Measurements from ENCODE around the gene PLPP1. TPM values are rescaled to one million over a fixed set of nuclear protein-coding genes. Genes with fewer than 3 reads are reported as not detected.
A peak's percentile ranks its signal among the peaks of the same experiment; 100 is the strongest.

Gene PLPP1
- total and polyA plus RNA-seq, 2 of the 13 experiments (the other 11 are each of a cell fraction or from before 2014, with no cell fraction given): 7.3 to 12.1 TPM

- TF ChIP-seq MIXL1 (CRISPR knock-in tag; IDR thresholded peaks at IDR 0.05): no peak
- TF ChIP-seq, protein P1, sequence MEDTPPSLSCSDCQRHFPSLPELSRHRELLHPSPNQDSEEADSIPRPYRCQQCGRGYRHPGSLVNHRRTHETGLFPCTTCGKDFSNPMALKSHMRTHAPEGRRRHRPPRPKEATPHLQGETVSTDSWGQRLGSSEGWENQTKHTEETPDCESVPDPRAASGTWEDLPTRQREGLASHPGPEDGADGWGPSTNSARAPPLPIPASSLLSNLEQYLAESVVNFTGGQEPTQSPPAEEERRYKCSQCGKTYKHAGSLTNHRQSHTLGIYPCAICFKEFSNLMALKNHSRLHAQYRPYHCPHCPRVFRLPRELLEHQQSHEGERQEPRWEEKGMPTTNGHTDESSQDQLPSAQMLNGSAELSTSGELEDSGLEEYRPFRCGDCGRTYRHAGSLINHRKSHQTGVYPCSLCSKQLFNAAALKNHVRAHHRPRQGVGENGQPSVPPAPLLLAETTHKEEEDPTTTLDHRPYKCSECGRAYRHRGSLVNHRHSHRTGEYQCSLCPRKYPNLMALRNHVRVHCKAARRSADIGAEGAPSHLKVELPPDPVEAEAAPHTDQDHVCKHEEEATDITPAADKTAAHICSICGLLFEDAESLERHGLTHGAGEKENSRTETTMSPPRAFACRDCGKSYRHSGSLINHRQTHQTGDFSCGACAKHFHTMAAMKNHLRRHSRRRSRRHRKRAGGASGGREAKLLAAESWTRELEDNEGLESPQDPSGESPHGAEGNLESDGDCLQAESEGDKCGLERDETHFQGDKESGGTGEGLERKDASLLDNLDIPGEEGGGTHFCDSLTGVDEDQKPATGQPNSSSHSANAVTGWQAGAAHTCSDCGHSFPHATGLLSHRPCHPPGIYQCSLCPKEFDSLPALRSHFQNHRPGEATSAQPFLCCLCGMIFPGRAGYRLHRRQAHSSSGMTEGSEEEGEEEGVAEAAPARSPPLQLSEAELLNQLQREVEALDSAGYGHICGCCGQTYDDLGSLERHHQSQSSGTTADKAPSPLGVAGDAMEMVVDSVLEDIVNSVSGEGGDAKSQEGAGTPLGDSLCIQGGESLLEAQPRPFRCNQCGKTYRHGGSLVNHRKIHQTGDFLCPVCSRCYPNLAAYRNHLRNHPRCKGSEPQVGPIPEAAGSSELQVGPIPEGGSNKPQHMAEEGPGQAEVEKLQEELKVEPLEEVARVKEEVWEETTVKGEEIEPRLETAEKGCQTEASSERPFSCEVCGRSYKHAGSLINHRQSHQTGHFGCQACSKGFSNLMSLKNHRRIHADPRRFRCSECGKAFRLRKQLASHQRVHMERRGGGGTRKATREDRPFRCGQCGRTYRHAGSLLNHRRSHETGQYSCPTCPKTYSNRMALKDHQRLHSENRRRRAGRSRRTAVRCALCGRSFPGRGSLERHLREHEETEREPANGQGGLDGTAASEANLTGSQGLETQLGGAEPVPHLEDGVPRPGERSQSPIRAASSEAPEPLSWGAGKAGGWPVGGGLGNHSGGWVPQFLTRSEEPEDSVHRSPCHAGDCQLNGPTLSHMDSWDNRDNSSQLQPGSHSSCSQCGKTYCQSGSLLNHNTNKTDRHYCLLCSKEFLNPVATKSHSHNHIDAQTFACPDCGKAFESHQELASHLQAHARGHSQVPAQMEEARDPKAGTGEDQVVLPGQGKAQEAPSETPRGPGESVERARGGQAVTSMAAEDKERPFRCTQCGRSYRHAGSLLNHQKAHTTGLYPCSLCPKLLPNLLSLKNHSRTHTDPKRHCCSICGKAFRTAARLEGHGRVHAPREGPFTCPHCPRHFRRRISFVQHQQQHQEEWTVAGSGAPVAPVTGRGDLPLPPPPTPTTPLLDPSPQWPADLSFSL (CRISPR knock-in tag; IDR thresholded peaks at IDR 0.05): no peak
- no peak for TF ChIP-seq ZNF510 (CRISPR knock-in tag; IDR thresholded peaks at IDR 0.05; ENCODE audit: low read depth)
- TF ChIP-seq ZBTB26 (CRISPR knock-in tag; IDR thresholded peaks at IDR 0.05; ENCODE audit: borderline replicate concordance): no peak
- no peak for TF ChIP-seq ZFP36 (IDR thresholded peaks at IDR 0.05; ENCODE audit: borderline replicate concordance, low read depth, low read length, partially characterized antibody)
- TF ChIP-seq YY1 (IDR thresholded peaks at IDR 0.05; ENCODE audit: insufficient read depth, insufficient replicate concordance, low read depth, low read length): no peak
- no peak for TF ChIP-seq FOXC1 (CRISPR knock-in tag; IDR thresholded peaks at IDR 0.05; ENCODE audit: borderline replicate concordance)
- TF ChIP-seq, protein P2, sequence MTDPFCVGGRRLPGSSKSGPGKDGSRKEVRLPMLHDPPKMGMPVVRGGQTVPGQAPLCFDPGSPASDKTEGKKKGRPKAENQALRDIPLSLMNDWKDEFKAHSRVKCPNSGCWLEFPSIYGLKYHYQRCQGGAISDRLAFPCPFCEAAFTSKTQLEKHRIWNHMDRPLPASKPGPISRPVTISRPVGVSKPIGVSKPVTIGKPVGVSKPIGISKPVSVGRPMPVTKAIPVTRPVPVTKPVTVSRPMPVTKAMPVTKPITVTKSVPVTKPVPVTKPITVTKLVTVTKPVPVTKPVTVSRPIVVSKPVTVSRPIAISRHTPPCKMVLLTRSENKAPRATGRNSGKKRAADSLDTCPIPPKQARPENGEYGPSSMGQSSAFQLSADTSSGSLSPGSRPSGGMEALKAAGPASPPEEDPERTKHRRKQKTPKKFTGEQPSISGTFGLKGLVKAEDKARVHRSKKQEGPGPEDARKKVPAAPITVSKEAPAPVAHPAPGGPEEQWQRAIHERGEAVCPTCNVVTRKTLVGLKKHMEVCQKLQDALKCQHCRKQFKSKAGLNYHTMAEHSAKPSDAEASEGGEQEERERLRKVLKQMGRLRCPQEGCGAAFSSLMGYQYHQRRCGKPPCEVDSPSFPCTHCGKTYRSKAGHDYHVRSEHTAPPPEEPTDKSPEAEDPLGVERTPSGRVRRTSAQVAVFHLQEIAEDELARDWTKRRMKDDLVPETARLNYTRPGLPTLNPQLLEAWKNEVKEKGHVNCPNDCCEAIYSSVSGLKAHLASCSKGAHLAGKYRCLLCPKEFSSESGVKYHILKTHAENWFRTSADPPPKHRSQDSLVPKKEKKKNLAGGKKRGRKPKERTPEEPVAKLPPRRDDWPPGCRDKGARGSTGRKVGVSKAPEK (CRISPR knock-in tag; IDR thresholded peaks at IDR 0.05; ENCODE audit: borderline replicate concordance): 0 out of 2 replicates have a peak, but pooled peaks have one; percentile 19
- no peak for TF ChIP-seq ZNF580 (CRISPR knock-in tag; IDR thresholded peaks at IDR 0.05; ENCODE audit: borderline replicate concordance, low read depth)
- no peak for TF ChIP-seq ZNF747 (CRISPR knock-in tag; IDR thresholded peaks at IDR 0.05; ENCODE audit: borderline replicate concordance)
- peak; percentile 85 for TF ChIP-seq ETV5 (CRISPR knock-in tag; IDR thresholded peaks at IDR 0.05; ENCODE audit: borderline replicate concordance)
- TF ChIP-seq CBX1 (IDR thresholded peaks at IDR 0.05; ENCODE audit: low read depth): no peak
- TF ChIP-seq ZHX1 (CRISPR knock-in tag; IDR thresholded peaks at IDR 0.05; ENCODE audit: low read depth): no peak
Measured at GRCh38 chr5:55547781-55548180, 13.0 kb upstream of the PLPP1 start (continued).

Data from HepG2 (cell line).